ENCODE results near the gene ADARB2.

ADARB2 gene

GRCh38 chr10:1591742-1592141 lies 145.6 kb downstream of the ADARB2 start:
- DNase-seq (ENCODE audit: low read depth) = no peak

GRCh38 chr10:1591045-1591444 lies 146.3 kb downstream of the ADARB2 start:
- DNase-seq (ENCODE audit: low read depth) = no peak

GRCh38 chr10:1589257-1589656 lies 148.1 kb downstream of the ADARB2 start:
- DNase-seq (ENCODE audit: low read depth) = no peak

- no peak for DNase-seq (ENCODE audit: low read depth)
Measured at GRCh38 chr10:1582739-1583138, 154.6 kb downstream of the ADARB2 start.

- no peak for DNase-seq (ENCODE audit: low read depth)
Measured at GRCh38 chr10:1581189-1581588, 156.1 kb downstream of the ADARB2 start.

GRCh38 chr10:1579671-1580070 lies 157.7 kb downstream of the ADARB2 start:
- no peak for DNase-seq (ENCODE audit: low read depth)

GRCh38 chr10:1579141-1579491 lies 158.2 kb downstream of the ADARB2 start:
- DNase-seq (ENCODE audit: low read depth) = no peak

GRCh38 chr10:1578392-1579140 lies 158.8 kb downstream of the ADARB2 start:
- DNase-seq (ENCODE audit: low read depth) = no peak

GRCh38 chr10:1577945-1578344 lies 159.4 kb downstream of the ADARB2 start:
- DNase-seq (ENCODE audit: low read depth) = no peak

- no peak for DNase-seq (ENCODE audit: low read depth)
Measured at GRCh38 chr10:1577373-1577770, 160.0 kb downstream of the ADARB2 start.

GRCh38 chr10:1576467-1577372 lies 160.6 kb downstream of the ADARB2 start:
- no peak for DNase-seq (ENCODE audit: low read depth)

GRCh38 chr10:1575481-1576244 lies 161.7 kb downstream of the ADARB2 start:
- DNase-seq (ENCODE audit: low read depth) = no peak

- no peak for DNase-seq (ENCODE audit: low read depth)
Measured at GRCh38 chr10:1574719-1575118, 162.6 kb downstream of the ADARB2 start.

- no peak for DNase-seq (ENCODE audit: low read depth)
Measured at GRCh38 chr10:1573981-1574380, 163.3 kb downstream of the ADARB2 start.

- no peak for DNase-seq (ENCODE audit: low read depth)
Measured at GRCh38 chr10:1573334-1573969, 163.9 kb downstream of the ADARB2 start.

- no peak for DNase-seq (ENCODE audit: low read depth)
Measured at GRCh38 chr10:1572519-1573333, 164.6 kb downstream of the ADARB2 start.

GRCh38 chr10:1571587-1572237 lies 165.6 kb downstream of the ADARB2 start:
- DNase-seq (ENCODE audit: low read depth) = no peak

GRCh38 chr10:1570416-1571051 lies 166.8 kb downstream of the ADARB2 start:
- no peak for DNase-seq (ENCODE audit: low read depth)

- no peak for DNase-seq (ENCODE audit: low read depth)
Measured at GRCh38 chr10:1569208-1569607, 168.1 kb downstream of the ADARB2 start.

Data from fibroblast of gingiva (primary cell).